Measurements from ENCODE around the gene SCAF1. TPM values are rescaled to one million over a fixed set of nuclear protein-coding genes. Genes with fewer than 3 reads are reported as not detected.

Gene SCAF1
- total and polyA plus RNA-seq, 2 experiments from 2014 or later: 19.7 to 53.7 TPM

Small RNA genes within 50 kb of the gene (microRNA-seq; reads per million reads assigned to microRNA genes)
- not detected for gene MIR5088

Small RNA genes within 50 kb of the gene (small RNA-seq; reads per million reads assigned to genes)
- not detected for gene MIR5088 (ENCODE audit: low replicate concordance)

Other genes with a start within 250 kb of the SCAF1 start
- gene PTH2, start 218.8 kb upstream of the SCAF1 start, total RNA-seq (2014; rRNA removed; shearing (Covaris generic)): not detected in 2 replicates
- gene PTH2, start 218.8 kb upstream of the SCAF1 start, polyA plus RNA-seq (2016; fragmentation: Nextera tagmentation; extraction: Ambion mirVana): 1.3 and 1.6 TPM in 2 replicates
- gene GFY, start 216.8 kb upstream of the SCAF1 start, total RNA-seq (2014; rRNA removed; shearing (Covaris generic)): not detected in 2 replicates
- 1.2 and 1.7 TPM in 2 replicates for gene GFY, start 216.8 kb upstream of the SCAF1 start, polyA plus RNA-seq (2016; fragmentation: Nextera tagmentation; extraction: Ambion mirVana)
- gene SLC17A7, start 200.7 kb upstream of the SCAF1 start, total RNA-seq (2014; rRNA removed; shearing (Covaris generic)): 0.90 and 1.6 TPM in 2 replicates
- gene SLC17A7, start 200.7 kb upstream of the SCAF1 start, polyA plus RNA-seq (2016; fragmentation: Nextera tagmentation; extraction: Ambion mirVana): 1.5 TPM in 2 replicates
- 147 and 164 TPM in 2 replicates for gene PIH1D1, start 190.4 kb upstream of the SCAF1 start, total RNA-seq (2014; rRNA removed; shearing (Covaris generic))
- gene PIH1D1, start 190.4 kb upstream of the SCAF1 start, polyA plus RNA-seq (2016; fragmentation: Nextera tagmentation; extraction: Ambion mirVana): 93.6 and 103 TPM in 2 replicates
- 57.3 and 62.3 TPM in 2 replicates for gene ALDH16A1, start 189.0 kb upstream of the SCAF1 start, total RNA-seq (2014; rRNA removed; shearing (Covaris generic))
- 16.8 and 20.0 TPM in 2 replicates for gene ALDH16A1, start 189.0 kb upstream of the SCAF1 start, polyA plus RNA-seq (2016; fragmentation: Nextera tagmentation; extraction: Ambion mirVana)
- gene FLT3LG, start 168.0 kb upstream of the SCAF1 start, total RNA-seq (2014; rRNA removed; shearing (Covaris generic)): 0.49 TPM in 1 of 2 replicates, not detected in the other
- 1.8 and 3.3 TPM in 2 replicates for gene FLT3LG, start 168.0 kb upstream of the SCAF1 start, polyA plus RNA-seq (2016; fragmentation: Nextera tagmentation; extraction: Ambion mirVana)
- gene RPL13A, start 154.6 kb upstream of the SCAF1 start, total RNA-seq (2014; rRNA removed; shearing (Covaris generic)): 2,007 and 2,412 TPM in 2 replicates
- 2,105 and 2,261 TPM in 2 replicates for gene RPL13A, start 154.6 kb upstream of the SCAF1 start, polyA plus RNA-seq (2016; fragmentation: Nextera tagmentation; extraction: Ambion mirVana)
- 4,006 and 4,643 TPM in 2 replicates for gene RPS11, start 145.8 kb upstream of the SCAF1 start, total RNA-seq (2014; rRNA removed; shearing (Covaris generic))
- gene RPS11, start 145.8 kb upstream of the SCAF1 start, polyA plus RNA-seq (2016; fragmentation: Nextera tagmentation; extraction: Ambion mirVana): 2,646 and 2,793 TPM in 2 replicates
- 23.5 and 41.7 TPM in 2 replicates for gene FCGRT, start 129.5 kb upstream of the SCAF1 start, total RNA-seq (2014; rRNA removed; shearing (Covaris generic))
- 62.3 and 66.8 TPM in 2 replicates for gene FCGRT, start 129.5 kb upstream of the SCAF1 start, polyA plus RNA-seq (2016; fragmentation: Nextera tagmentation; extraction: Ambion mirVana)
- 44.0 and 54.8 TPM in 2 replicates for gene RCN3, start 114.2 kb upstream of the SCAF1 start, total RNA-seq (2014; rRNA removed; shearing (Covaris generic))
- gene RCN3, start 114.2 kb upstream of the SCAF1 start, polyA plus RNA-seq (2016; fragmentation: Nextera tagmentation; extraction: Ambion mirVana): 40.2 and 45.8 TPM in 2 replicates
- gene NOSIP, start 61.7 kb upstream of the SCAF1 start, total RNA-seq (2014; rRNA removed; shearing (Covaris generic)): 88.5 and 89.8 TPM in 2 replicates
- 141 and 143 TPM in 2 replicates for gene NOSIP, start 61.7 kb upstream of the SCAF1 start, polyA plus RNA-seq (2016; fragmentation: Nextera tagmentation; extraction: Ambion mirVana)
- gene PRRG2, start 60.9 kb upstream of the SCAF1 start, total RNA-seq (2014; rRNA removed; shearing (Covaris generic)): 3.8 and 10.5 TPM in 2 replicates
- gene PRRG2, start 60.9 kb upstream of the SCAF1 start, polyA plus RNA-seq (2016; fragmentation: Nextera tagmentation; extraction: Ambion mirVana): 2.0 and 2.3 TPM in 2 replicates
- gene PRR12, start 51.0 kb upstream of the SCAF1 start, total RNA-seq (2014; rRNA removed; shearing (Covaris generic)): 32.1 and 41.6 TPM in 2 replicates
- 8.6 and 10.3 TPM in 2 replicates for gene PRR12, start 51.0 kb upstream of the SCAF1 start, polyA plus RNA-seq (2016; fragmentation: Nextera tagmentation; extraction: Ambion mirVana)
- 6.1 and 9.3 TPM in 2 replicates for gene RRAS, start 2.1 kb upstream of the SCAF1 start, total RNA-seq (2014; rRNA removed; shearing (Covaris generic))
- 30.0 and 31.0 TPM in 2 replicates for gene RRAS, start 2.1 kb upstream of the SCAF1 start, polyA plus RNA-seq (2016; fragmentation: Nextera tagmentation; extraction: Ambion mirVana)
- gene IRF3, start 23.6 kb downstream of the SCAF1 start, total RNA-seq (2014; rRNA removed; shearing (Covaris generic)): 89.3 and 164 TPM in 2 replicates
- gene IRF3, start 23.6 kb downstream of the SCAF1 start, polyA plus RNA-seq (2016; fragmentation: Nextera tagmentation; extraction: Ambion mirVana): 57.4 and 72.4 TPM in 2 replicates
- gene BCL2L12, start 23.7 kb downstream of the SCAF1 start, total RNA-seq (2014; rRNA removed; shearing (Covaris generic)): 30.6 and 61.3 TPM in 2 replicates
- gene BCL2L12, start 23.7 kb downstream of the SCAF1 start, polyA plus RNA-seq (2016; fragmentation: Nextera tagmentation; extraction: Ambion mirVana): 102 and 114 TPM in 2 replicates
- gene PRMT1, start 35.1 kb downstream of the SCAF1 start, total RNA-seq (2014; rRNA removed; shearing (Covaris generic)): 700 and 762 TPM in 2 replicates
- gene PRMT1, start 35.1 kb downstream of the SCAF1 start, polyA plus RNA-seq (2016; fragmentation: Nextera tagmentation; extraction: Ambion mirVana): 587 and 590 TPM in 2 replicates
- gene ADM5, start 47.4 kb downstream of the SCAF1 start, total RNA-seq (2014; rRNA removed; shearing (Covaris generic)): 3.1 and 5.7 TPM in 2 replicates
- 2.6 and 2.8 TPM in 2 replicates for gene ADM5, start 47.4 kb downstream of the SCAF1 start, polyA plus RNA-seq (2016; fragmentation: Nextera tagmentation; extraction: Ambion mirVana)
- gene CPT1C, start 48.9 kb downstream of the SCAF1 start, total RNA-seq (2014; rRNA removed; shearing (Covaris generic)): 46.8 and 63.4 TPM in 2 replicates
- gene CPT1C, start 48.9 kb downstream of the SCAF1 start, polyA plus RNA-seq (2016; fragmentation: Nextera tagmentation; extraction: Ambion mirVana): 77.3 and 79.3 TPM in 2 replicates
- not detected in 2 replicates for gene TSKS, start 121.1 kb downstream of the SCAF1 start, total RNA-seq (2014; rRNA removed; shearing (Covaris generic))
- 0.82 and 0.99 TPM in 2 replicates for gene TSKS, start 121.1 kb downstream of the SCAF1 start, polyA plus RNA-seq (2016; fragmentation: Nextera tagmentation; extraction: Ambion mirVana)
- gene AP2A1, start 124.8 kb downstream of the SCAF1 start, total RNA-seq (2014; rRNA removed; shearing (Covaris generic)): 110 and 129 TPM in 2 replicates
- 34.1 and 37.2 TPM in 2 replicates for gene AP2A1, start 124.8 kb downstream of the SCAF1 start, polyA plus RNA-seq (2016; fragmentation: Nextera tagmentation; extraction: Ambion mirVana)
- 25.7 and 34.8 TPM in 2 replicates for gene FUZ, start 171.1 kb downstream of the SCAF1 start, total RNA-seq (2014; rRNA removed; shearing (Covaris generic))
- gene FUZ, start 171.1 kb downstream of the SCAF1 start, polyA plus RNA-seq (2016; fragmentation: Nextera tagmentation; extraction: Ambion mirVana): 24.3 TPM in 2 replicates
- gene MED25, start 176.1 kb downstream of the SCAF1 start, total RNA-seq (2014; rRNA removed; shearing (Covaris generic)): 47.1 and 58.6 TPM in 2 replicates
- 45.6 and 46.4 TPM in 2 replicates for gene MED25, start 176.1 kb downstream of the SCAF1 start, polyA plus RNA-seq (2016; fragmentation: Nextera tagmentation; extraction: Ambion mirVana)
- 194 and 209 TPM in 2 replicates for gene PTOV1, start 208.9 kb downstream of the SCAF1 start, total RNA-seq (2014; rRNA removed; shearing (Covaris generic))
- gene PTOV1, start 208.9 kb downstream of the SCAF1 start, polyA plus RNA-seq (2016; fragmentation: Nextera tagmentation; extraction: Ambion mirVana): 188 and 225 TPM in 2 replicates
- gene PNKP, start 225.4 kb downstream of the SCAF1 start, total RNA-seq (2014; rRNA removed; shearing (Covaris generic)): 81.4 and 99.6 TPM in 2 replicates
- gene PNKP, start 225.4 kb downstream of the SCAF1 start, polyA plus RNA-seq (2016; fragmentation: Nextera tagmentation; extraction: Ambion mirVana): 109 and 112 TPM in 2 replicates
- 15.7 and 21.5 TPM in 2 replicates for gene AKT1S1, start 235.1 kb downstream of the SCAF1 start, total RNA-seq (2014; rRNA removed; shearing (Covaris generic))
- 28.0 and 28.6 TPM in 2 replicates for gene AKT1S1, start 235.1 kb downstream of the SCAF1 start, polyA plus RNA-seq (2016; fragmentation: Nextera tagmentation; extraction: Ambion mirVana)
- gene TBC1D17, start 235.5 kb downstream of the SCAF1 start, total RNA-seq (2014; rRNA removed; shearing (Covaris generic)): 12.1 and 19.3 TPM in 2 replicates
- 39.5 and 43.1 TPM in 2 replicates for gene TBC1D17, start 235.5 kb downstream of the SCAF1 start, polyA plus RNA-seq (2016; fragmentation: Nextera tagmentation; extraction: Ambion mirVana)

All from GM23338 (cell line).